Left kidney (tissue), 2 donors: Measurements from ENCODE around the gene CEP85. TPM values are rescaled to one million over a fixed set of nuclear protein-coding genes. Genes with fewer than 3 reads are reported as not detected.
"Not testable (repeated sequence)": the region's sequence is repeated elsewhere in the genome, so short reads cannot be mapped to it uniquely, and the experiment has no call there.

Experiments used
- DNase-seq: peaks from one replicate; pipeline ENCODE4 v3.0.0-alpha.2; 2013
- polyA plus RNA-seq: library from polyadenylated mRNA; unstranded; fragments of 120-200 nt; gene quantifications from one replicate; pipeline ENCODE4 v1.2.1, GENCODE V29; 2013; ENCODE audit not compliant: insufficient read length

The CEP85 gene
- polyA plus RNA-seq, 1 donor, result 24.9 TPM

GRCh38 chr1:26224606-26225005, 9.4 kb upstream of the CEP85 start:
- no peak for DNase-seq

- peak; percentile 60 for DNase-seq
Measured at GRCh38 chr1:26225033-26225831, 8.8 kb upstream of the CEP85 start.

GRCh38 chr1:26230682-26231081, 3.3 kb upstream of the CEP85 start:
- not testable (repeated sequence) for DNase-seq

- DNase-seq, result no peak
Measured at GRCh38 chr1:26234644-26235370, 807 bp downstream of the CEP85 start.

GRCh38 chr1:26237230-26237966, 3.4 kb downstream of the CEP85 start:
- DNase-seq, result no peak

GRCh38 chr1:26239936-26240335, 5.9 kb downstream of the CEP85 start:
- no peak for DNase-seq

- DNase-seq, result no peak
Measured at GRCh38 chr1:26252718-26253117, 18.7 kb downstream of the CEP85 start.

GRCh38 chr1:26254404-26254803, 20.4 kb downstream of the CEP85 start:
- DNase-seq, result no peak

- DNase-seq, result no peak
Measured at GRCh38 chr1:26257222-26257621, 23.2 kb downstream of the CEP85 start.

GRCh38 chr1:26259005-26259404, 25.0 kb downstream of the CEP85 start:
- no peak for DNase-seq

- no peak for DNase-seq
Measured at GRCh38 chr1:26259578-26259977, 25.6 kb downstream of the CEP85 start.

- DNase-seq, result no peak
Measured at GRCh38 chr1:26263212-26263611, 29.2 kb downstream of the CEP85 start.

GRCh38 chr1:26265405-26265804, 31.4 kb downstream of the CEP85 start:
- no peak for DNase-seq

GRCh38 chr1:26268290-26269197, 34.5 kb downstream of the CEP85 start:
- DNase-seq, result no peak

GRCh38 chr1:26269198-26269550, 35.2 kb downstream of the CEP85 start:
- no peak for DNase-seq

- DNase-seq, result no peak
Measured at GRCh38 chr1:26274801-26275425, 40.9 kb downstream of the CEP85 start.

- peak; percentile 76 for DNase-seq
Measured at GRCh38 chr1:26275580-26276431, 41.8 kb downstream of the CEP85 start.

- no peak for DNase-seq
Measured at GRCh38 chr1:26276432-26276838, 42.4 kb downstream of the CEP85 start.

- no peak for DNase-seq
Measured at GRCh38 chr1:26277261-26277661, 43.3 kb downstream of the CEP85 start.

GRCh38 chr1:26277719-26278118, 43.7 kb downstream of the CEP85 start:
- no peak for DNase-seq
